Adipocyte (in vitro differentiated cells): ENCODE results near the gene FZR1.

ENCODE experiments used
- DNase-seq: peaks from one replicate; pipeline ENCODE4 v3.0.0-alpha.2; 2015; ENCODE audit warnings: low read depth
- H3K27me3 ChIP-seq: replicated peaks from 2 replicates; pipeline ENCODE4 v1.7.0; 2013; ENCODE audit warnings: mild to moderate bottlenecking, low read length, moderate library complexity; ENCODE audit not compliant: control insufficient read depth, insufficient read depth
- H3K36me3 ChIP-seq: 2 replicates; pipeline ENCODE4 v1.7.0; 2013; ENCODE audit warnings: low read length, mild to moderate bottlenecking, moderate library complexity; ENCODE audit not compliant: control insufficient read depth, insufficient read depth, severe bottlenecking
- H3K4me1 ChIP-seq: 2 replicates; pipeline ENCODE4 v1.7.0; 2013; ENCODE audit warnings: mild to moderate bottlenecking, low read length, moderate library complexity; ENCODE audit not compliant: control insufficient read depth, insufficient read depth
- H3K4me3 ChIP-seq: 2 replicates; pipeline ENCODE4 v1.7.0; 2013; ENCODE audit warnings: mild to moderate bottlenecking, low read length, moderate library complexity
- H3K9ac ChIP-seq: 2 replicates; pipeline ENCODE4 v1.7.0; 2013; ENCODE audit warnings: mild to moderate bottlenecking, low read length, moderate library complexity
- H3K9me3 ChIP-seq: 2 replicates; pipeline ENCODE4 v1.7.0; 2013; ENCODE audit warnings: mild to moderate bottlenecking, low read length, moderate library complexity; ENCODE audit not compliant: control insufficient read depth

The FZR1 gene

GRCh38 chr19:3547767-3548282 lies 41.7 kb downstream of the FZR1 start:
- H3K36me3 ChIP-seq = peaks cover 37% of the 10 kb centered on the region
- DNase-seq = no peak
- no peaks in the 10 kb centered on the region for H3K9me3 ChIP-seq
- H3K27me3 ChIP-seq = no peaks in the 10 kb centered on the region
- H3K4me3 ChIP-seq = no peak overlapping the region
- no peak overlapping the region for H3K9ac ChIP-seq
- H3K4me1 ChIP-seq = peaks cover 4% of the 10 kb centered on the region

GRCh38 chr19:3548606-3549005 lies 42.5 kb downstream of the FZR1 start:
- Histone ChIP-seq H3K36me3 (peaks cover 37% of the 10 kb centered on the region), H3K9ac (no peak overlapping the region), H3K9me3 (no peaks in the 10 kb centered on the region), H3K4me1 (peaks cover 8% of the 10 kb centered on the region), H3K4me3 (no peak overlapping the region), H3K27me3 (no peaks in the 10 kb centered on the region)
- no peak for DNase-seq

GRCh38 chr19:3549816-3550215 lies 43.7 kb downstream of the FZR1 start:
- no peaks in the 10 kb centered on the region for H3K27me3 ChIP-seq
- H3K9ac ChIP-seq = no peak overlapping the region
- no peak overlapping the region for H3K4me3 ChIP-seq
- peaks cover 8% of the 10 kb centered on the region for H3K4me1 ChIP-seq
- peaks cover 34% of the 10 kb centered on the region for H3K36me3 ChIP-seq
- no peaks in the 10 kb centered on the region for H3K9me3 ChIP-seq
- no peak for DNase-seq

GRCh38 chr19:3550947-3551791 lies 45.1 kb downstream of the FZR1 start:
- H3K9ac ChIP-seq = no peak overlapping the region

GRCh38 chr19:3551792-3552095 lies 45.6 kb downstream of the FZR1 start:
- Histone ChIP-seq H3K9me3 (no peaks in the 10 kb centered on the region), H3K4me3 (no peak overlapping the region), H3K4me1 (peaks cover 22% of the 10 kb centered on the region), H3K27me3 (no peaks in the 10 kb centered on the region), H3K36me3 (peaks cover 21% of the 10 kb centered on the region), H3K9ac (no peak overlapping the region)
- DNase-seq = no peak

More at GRCh38 chr19:3550947-3551791, 45.1 kb downstream of the FZR1 start:
- no peak for DNase-seq
- H3K36me3 ChIP-seq = peaks cover 25% of the 10 kb centered on the region
- no peaks in the 10 kb centered on the region for H3K9me3 ChIP-seq
- peaks cover 18% of the 10 kb centered on the region for H3K4me1 ChIP-seq
- H3K27me3 ChIP-seq = no peaks in the 10 kb centered on the region
- no peak overlapping the region for H3K4me3 ChIP-seq

GRCh38 chr19:3554254-3555083 lies 48.4 kb downstream of the FZR1 start:
- H3K36me3 ChIP-seq = peaks cover 7% of the 10 kb centered on the region
- H3K9me3 ChIP-seq = no peaks in the 10 kb centered on the region
- H3K9ac ChIP-seq = no peak overlapping the region
- H3K27me3 ChIP-seq = no peaks in the 10 kb centered on the region
- no peak for DNase-seq
- H3K4me3 ChIP-seq = no peak overlapping the region
- peaks cover 27% of the 10 kb centered on the region for H3K4me1 ChIP-seq

GRCh38 chr19:3555653-3556422 lies 49.7 kb downstream of the FZR1 start:
- Histone ChIP-seq H3K9ac (peak overlapping the region; percentile 89), H3K36me3 (peaks cover 4% of the 10 kb centered on the region), H3K4me1 (peaks cover 27% of the 10 kb centered on the region), H3K4me3 (peak overlapping the region; percentile 92), H3K9me3 (no peaks in the 10 kb centered on the region), H3K27me3 (no peaks in the 10 kb centered on the region)
- peak; percentile 14 for DNase-seq

DNA sequence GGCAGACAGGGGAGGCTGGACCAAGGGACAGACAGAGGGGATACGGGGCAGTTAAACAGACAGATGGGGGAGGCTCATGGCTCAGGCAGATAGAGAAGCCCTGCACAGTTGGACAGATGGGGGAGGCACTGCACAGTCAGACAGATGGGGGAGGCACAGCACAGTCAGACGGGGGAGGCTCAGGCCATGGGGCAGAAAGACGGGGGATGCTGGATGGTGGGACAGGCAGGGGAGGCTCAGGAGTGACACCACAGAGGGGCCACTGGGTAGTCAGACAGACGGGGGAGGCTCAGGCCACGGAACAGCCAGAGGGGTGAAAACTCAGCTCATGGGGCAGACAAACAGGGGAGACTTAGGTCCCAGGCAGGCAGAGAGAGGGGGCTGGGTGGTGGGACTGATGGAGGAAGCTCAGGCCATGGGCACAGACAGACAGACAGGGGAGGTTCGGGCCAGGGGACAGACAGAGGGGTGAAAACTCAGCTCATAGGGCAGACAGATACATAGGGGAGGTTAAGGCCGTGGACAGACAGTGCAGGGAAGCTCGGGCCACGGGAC lies 50.4 kb downstream of the FZR1 start:
- Histone ChIP-seq H3K4me1 (peaks cover 27% of the 10 kb centered on the region), H3K4me3 (peak overlapping the region; percentile 92), H3K9me3 (no peaks in the 10 kb centered on the region), H3K9ac (peak overlapping the region; percentile 89), H3K36me3 (no peaks in the 10 kb centered on the region), H3K27me3 (no peaks in the 10 kb centered on the region)
- no peak for DNase-seq

- Histone ChIP-seq H3K9ac (peak overlapping the region; percentile 89), H3K27me3 (no peaks in the 10 kb centered on the region), H3K36me3 (no peaks in the 10 kb centered on the region), H3K4me1 (peaks cover 27% of the 10 kb centered on the region), H3K4me3 (peak overlapping the region; percentile 92), H3K9me3 (no peaks in the 10 kb centered on the region)
- peak; percentile 75 for DNase-seq
Measured at GRCh38 chr19:3556978-3557460, 50.9 kb downstream of the FZR1 start.

- H3K36me3 ChIP-seq = no peaks in the 10 kb centered on the region
- H3K4me1 ChIP-seq = peaks cover 24% of the 10 kb centered on the region
- H3K9ac ChIP-seq = peak within 1 kb of the TSS; percentile 89
- H3K9me3 ChIP-seq = no peaks in the 10 kb centered on the region
- no peaks in the 10 kb centered on the region for H3K27me3 ChIP-seq
- peak; percentile 99 for DNase-seq
- H3K4me3 ChIP-seq = peak within 1 kb of the TSS; percentile 92
Measured at GRCh38 chr19:3557461-3558248, 51.5 kb downstream of the FZR1 start, which contains the start of gene MFSD12. Gene MFSD12, minus strand, starts transcription at chr19:3557586. Its CDS starts 183 bp downstream, at chr19:3557403.
